Breast epithelium (tissue), 4 donors: Measurements from ENCODE around the gene MT1M. TPM values are rescaled to one million over a fixed set of nuclear protein-coding genes. Genes with fewer than 3 reads are reported as not detected.

Experiments used
- DNase-seq, 2 donors: peaks; one replicate each; pipeline ENCODE4 v3.0.0-alpha.2; 2019; ENCODE audit warnings: low spot score in 2 of 2
- H3K27ac ChIP-seq, 2 donors: fragments of 200-600 bp; sonication (generic) in 1 of 2; one replicate each; pipeline ENCODE4 v1.5.1; 2016 to 2019; ENCODE audit warnings: mild to moderate bottlenecking in 1 of 2
- H3K27me3 ChIP-seq, 2 donors: fragments of 200-600 bp; sonication (generic) in 1 of 2; one replicate each; pipeline versions ENCODE4 v1.5.1 to v1.6.0; 2017 to 2019; ENCODE audit warnings: control low read depth in 1 of 2, mild to moderate bottlenecking in 1 of 2
- H3K36me3 ChIP-seq: fragments of 200-600 bp; one replicate; pipeline ENCODE4 v1.5.1; 2019
- H3K4me1 ChIP-seq, 2 donors: fragments of 200-600 bp; sonication (generic); one replicate each; pipeline ENCODE4 v1.5.1; 2016 to 2019; ENCODE audit warnings: control low read depth in 1 of 2
- H3K4me3 ChIP-seq, 3 donors: fragments of 200-600 bp; sonication (generic); 1 replicate in 2 of 3; 2 replicates in 1 of 3; pipeline ENCODE4 v1.5.1; 2016 to 2019; ENCODE audit warnings: mild to moderate bottlenecking in 3 of 3, moderate library complexity in 2 of 3
- H3K9me3 ChIP-seq, 2 donors: fragments of 200-600 bp; sonication (generic) in 1 of 2; one replicate each; pipeline ENCODE4 v1.5.1; 2016 to 2019; ENCODE audit warnings: control low read depth in 1 of 2
- CTCF ChIP-seq, 3 donors: fragments of 450-650 bp; IDR thresholded peaks; one replicate each; pipeline ENCODE4 v1.5.1; 2016 to 2017; ENCODE audit warnings: antibody characterized with exemption in 3 of 3, mild to moderate bottlenecking in 3 of 3, moderate library complexity in 3 of 3
- POLR2A ChIP-seq: fragments of 450-650 bp; IDR thresholded peaks from one replicate; pipeline ENCODE4 v1.6.1; 2016; ENCODE audit warnings: antibody characterized with exemption, mild to moderate bottlenecking, moderate library complexity
- POLR2AphosphoS5 ChIP-seq, 3 donors: sonication (generic); formaldehyde crosslinking; IDR thresholded peaks; one replicate each; pipeline ENCODE4 v1.6.1; 2017; ENCODE audit warnings: antibody characterized with exemption in 3 of 3
- intact Hi-C: fragments of 100-400 bp; cut with DNase I; formaldehyde crosslinking; loops from one replicate; pipeline ENCODE4 v1.15.1; 2023; ENCODE audit warnings: low total_unique reads
- total RNA-seq, 3 donors: library from RNA; depleted of rRNA; stranded (reverse); fragments of >200 nt; gene quantifications; one replicate each; pipeline ENCODE4 v1.1.0, GENCODE V29; 2016

MT1M gene
- total RNA-seq, 3 donors from 2014 or later, result 42.9 to 120 (median 46.0) TPM

- Histone ChIP-seq H3K27me3 (peaks cover 0 to 6% of the 10 kb centered on the region in 2 donors), H3K4me3 (peak overlapping the region in 2 of 3 donors; percentile 37 to 56), H3K27ac (no peak overlapping the region), H3K9me3 (no peaks in the 10 kb centered on the region), H3K36me3 (no peaks in the 10 kb centered on the region), H3K4me1 (no peaks in the 10 kb centered on the region)
- DNase-seq, result no peak
- intact Hi-C loops, result no loop called here
- TF ChIP-seq POLR2AphosphoS5 (IDR thresholded peaks at IDR 0.05) (no peak), CTCF (IDR thresholded peaks at IDR 0.05) (no peak), POLR2A (no peak)
Observed at GRCh38 chr16:56635441-56635967, 3.0 kb downstream of the MT1M start.

DNA sequence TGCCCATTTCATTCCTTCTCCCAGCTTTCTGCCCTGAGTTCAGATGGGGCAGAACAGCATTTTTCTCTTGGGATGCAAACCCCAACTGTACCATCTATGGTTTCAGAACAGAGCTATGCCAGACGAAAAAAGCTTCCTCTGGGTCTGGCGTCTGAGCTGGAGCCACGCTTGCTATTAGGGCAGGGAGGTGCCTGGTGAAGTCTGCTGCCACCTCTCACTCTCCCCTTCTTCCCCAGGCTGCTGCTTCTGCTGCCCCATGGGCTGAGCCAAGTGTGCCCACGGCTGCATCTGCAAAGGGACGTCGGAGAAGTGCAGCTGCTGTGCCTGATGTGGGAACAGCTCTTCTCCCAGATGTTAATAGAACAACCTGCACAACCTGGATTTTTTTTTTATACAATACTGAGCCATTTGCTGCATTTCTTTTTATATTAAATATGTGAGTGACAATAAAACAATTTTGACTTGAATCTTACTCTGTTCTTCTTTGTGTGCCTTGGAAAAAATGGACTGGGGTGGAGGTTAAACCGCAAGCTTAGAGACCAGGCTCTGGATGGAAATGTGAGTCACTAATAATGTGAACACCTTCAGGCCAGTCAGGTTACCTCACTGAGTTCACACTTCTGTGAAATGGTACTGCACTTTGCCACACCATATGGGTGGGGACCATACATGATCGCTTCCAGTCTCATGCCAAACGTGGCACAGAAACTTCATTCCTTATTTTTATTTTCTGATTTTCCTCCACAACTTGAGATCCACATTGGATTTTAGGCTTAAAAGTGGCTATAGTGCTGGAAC, 4.4 kb downstream of the MT1M start:
- Histone ChIP-seq H3K27ac (no peak overlapping the region), H3K4me3 (no peak overlapping the region), H3K27me3 (peaks cover 0 to 6% of the 10 kb centered on the region in 2 donors), H3K4me1 (no peaks in the 10 kb centered on the region), H3K9me3 (no peaks in the 10 kb centered on the region), H3K36me3 (no peaks in the 10 kb centered on the region)
- intact Hi-C loops, result no loop called here
- no peak for DNase-seq
- TF ChIP-seq CTCF (IDR thresholded peaks at IDR 0.05) (no peak), POLR2AphosphoS5 (IDR thresholded peaks at IDR 0.05) (no peak), POLR2A (no peak)

DNA sequence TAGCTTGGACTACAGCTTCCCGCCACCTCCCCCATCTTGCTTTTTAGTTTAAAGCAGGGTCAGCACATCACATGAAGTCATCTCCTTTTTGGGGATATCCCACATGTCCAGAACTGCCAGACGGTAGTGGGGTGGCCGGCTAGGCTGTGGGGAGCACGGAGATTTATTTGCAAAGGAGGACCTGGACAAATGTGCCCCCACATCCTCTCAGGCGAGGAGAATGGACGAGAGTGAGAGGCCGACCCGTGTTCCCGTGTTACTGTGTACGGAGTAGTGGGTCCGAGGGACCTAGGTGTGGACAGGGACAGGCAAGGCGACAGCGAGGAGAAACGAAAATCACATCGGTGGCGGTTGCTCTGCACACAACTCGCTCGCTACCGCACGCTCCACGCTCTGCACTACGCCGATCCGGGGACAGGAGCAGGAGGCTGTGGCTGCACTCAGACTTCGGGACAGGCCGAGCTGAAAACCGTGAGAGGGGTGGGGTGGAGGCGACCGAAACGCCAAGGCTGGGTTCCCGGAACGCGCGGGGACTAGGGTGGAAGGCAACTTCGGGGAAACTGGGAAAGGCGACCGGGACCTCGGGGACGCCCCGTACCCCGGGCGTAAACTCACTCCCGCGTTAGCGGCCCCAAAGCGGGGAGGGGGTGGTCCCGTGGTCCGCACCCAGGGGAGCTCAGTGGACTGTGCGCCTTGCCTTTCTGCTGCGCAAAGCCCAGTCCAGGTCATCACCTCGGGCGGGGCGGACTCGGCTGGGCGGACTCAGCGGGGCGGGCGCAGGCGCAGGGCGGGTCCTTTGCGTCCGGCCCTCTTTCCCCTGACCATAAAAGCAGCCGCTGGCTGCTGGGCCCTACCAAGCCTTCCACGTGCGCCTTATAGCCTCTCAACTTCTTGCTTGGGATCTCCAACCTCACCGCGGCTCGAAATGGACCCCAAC, 5.6 kb downstream of the MT1M start, which contains the start of gene MT1A:
Gene MT1A (plus strand): TSS at position 853 of the 937 bp plus-strand sequence. CDS start 73 bp downstream, at position 926.
- H3K27ac ChIP-seq, result peak within 1 kb of the TSS; percentile 29 to 87
- peak in 2 of 3 donors; percentile 21 to 67 for TF ChIP-seq POLR2AphosphoS5 (IDR thresholded peaks at IDR 0.05)
- TF ChIP-seq POLR2A, result peak; percentile 7
- TF ChIP-seq CTCF (IDR thresholded peaks at IDR 0.05), result no peak
- peaks cover 0 to 6% of the 10 kb centered on the region in 2 donors for H3K27me3 ChIP-seq
- no peaks in the 10 kb centered on the region for H3K36me3 ChIP-seq
- no peaks in the 10 kb centered on the region for H3K4me1 ChIP-seq
- peak within 1 kb of the TSS; percentile 34 to 70 (median 48) for H3K4me3 ChIP-seq
- intact Hi-C loops, result no loop called here
- DNase-seq, result peak; percentile 40 to 77
- no peaks in the 10 kb centered on the region for H3K9me3 ChIP-seq

- H3K4me3 ChIP-seq, result peak overlapping the region in 1 of 3 donors; percentile 70
- TF ChIP-seq POLR2AphosphoS5 (IDR thresholded peaks at IDR 0.05), result no peak
- no peak for TF ChIP-seq CTCF (IDR thresholded peaks at IDR 0.05)
- no peak for TF ChIP-seq POLR2A
Observed at GRCh38 chr16:56639045-56639444, 6.6 kb downstream of the MT1M start.

More at GRCh38 chr16:56639045-56639444, 6.6 kb downstream of the MT1M start:
- Histone ChIP-seq H3K27ac (peak overlapping the region in 1 of 2 donors; percentile 87), H3K4me1 (no peaks in the 10 kb centered on the region), H3K9me3 (no peaks in the 10 kb centered on the region), H3K27me3 (peaks cover 0 to 6% of the 10 kb centered on the region in 2 donors), H3K36me3 (no peaks in the 10 kb centered on the region)
- no peak for DNase-seq
- intact Hi-C loops, result no loop called here
